NCI-H524 (cell line): ENCODE measurements around the gene MOGAT2.
"Not testable (repeated sequence)": the region's sequence is repeated elsewhere in the genome, so short reads cannot be mapped to it uniquely, and the experiment has no call there.

Source experiments
- DNase-seq, 2 experiments: peaks; one replicate each; lab custom pipeline; 2025; lab: John Stamatoyannopoulos, UW

Gene MOGAT2

DNA sequence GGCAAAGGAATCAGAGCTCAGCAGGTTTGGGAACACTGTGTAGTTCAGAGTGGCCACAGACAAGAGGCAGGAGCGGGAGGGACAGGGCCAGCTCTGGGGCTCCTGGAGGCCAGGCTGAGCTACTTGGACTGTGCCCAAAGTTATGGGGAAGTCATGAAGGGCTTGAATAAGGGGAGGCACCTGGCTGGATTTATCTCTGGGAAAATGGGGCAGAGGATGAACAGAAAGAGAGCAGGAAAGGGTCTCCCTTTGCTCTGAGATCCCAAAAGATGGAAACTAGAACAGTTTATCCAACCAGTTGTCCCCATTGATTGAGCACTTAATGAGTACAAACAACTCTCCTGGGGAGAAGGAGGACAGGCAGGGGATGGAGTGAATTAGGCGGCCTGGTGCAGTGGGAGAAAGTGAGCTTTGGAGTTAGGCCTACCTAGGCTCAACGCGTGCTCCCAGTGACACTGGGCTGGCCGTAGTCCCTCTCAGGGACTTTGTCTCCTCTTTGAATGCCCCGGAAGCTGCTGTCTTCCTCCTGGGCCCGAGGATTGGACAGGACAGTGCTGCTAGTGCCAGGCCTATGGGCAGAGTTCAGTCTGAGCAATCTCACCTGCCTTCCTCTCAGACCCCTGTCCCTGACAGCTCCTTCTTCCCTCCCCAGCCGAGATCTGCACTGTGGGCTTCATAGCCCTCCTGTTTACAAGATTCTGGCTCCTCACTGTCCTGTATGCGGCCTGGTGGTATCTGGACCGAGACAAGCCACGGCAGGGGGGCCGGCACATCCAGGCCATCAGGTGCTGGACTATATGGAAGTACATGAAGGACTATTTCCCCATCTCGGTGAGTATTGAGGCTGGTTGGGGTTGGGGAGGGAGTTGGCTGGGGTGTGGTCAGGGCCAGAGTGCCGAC lies 2.0 kb downstream of the MOGAT2 start:
- no peak for DNase-seq

DNA sequence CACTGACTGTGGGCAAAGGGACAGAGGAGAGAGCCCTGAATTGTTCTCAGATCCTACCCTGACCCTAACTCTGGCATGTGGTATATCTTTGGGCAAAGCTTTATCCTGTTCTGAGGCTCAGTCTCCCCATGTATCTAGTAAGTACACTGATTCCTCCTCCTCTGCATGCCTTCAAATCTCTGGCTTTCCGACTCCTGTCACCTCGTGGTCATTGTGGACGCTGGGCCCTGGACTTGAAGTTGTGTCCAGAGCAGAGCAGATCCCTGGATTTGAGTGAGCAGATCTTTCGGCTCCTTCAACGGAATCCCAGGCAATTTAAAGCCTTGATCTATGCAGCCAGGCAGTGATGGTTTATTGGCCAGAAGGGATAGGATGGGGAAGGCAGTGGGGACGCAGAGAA lies 3.0 kb downstream of the MOGAT2 start:
- no peak for DNase-seq

DNA sequence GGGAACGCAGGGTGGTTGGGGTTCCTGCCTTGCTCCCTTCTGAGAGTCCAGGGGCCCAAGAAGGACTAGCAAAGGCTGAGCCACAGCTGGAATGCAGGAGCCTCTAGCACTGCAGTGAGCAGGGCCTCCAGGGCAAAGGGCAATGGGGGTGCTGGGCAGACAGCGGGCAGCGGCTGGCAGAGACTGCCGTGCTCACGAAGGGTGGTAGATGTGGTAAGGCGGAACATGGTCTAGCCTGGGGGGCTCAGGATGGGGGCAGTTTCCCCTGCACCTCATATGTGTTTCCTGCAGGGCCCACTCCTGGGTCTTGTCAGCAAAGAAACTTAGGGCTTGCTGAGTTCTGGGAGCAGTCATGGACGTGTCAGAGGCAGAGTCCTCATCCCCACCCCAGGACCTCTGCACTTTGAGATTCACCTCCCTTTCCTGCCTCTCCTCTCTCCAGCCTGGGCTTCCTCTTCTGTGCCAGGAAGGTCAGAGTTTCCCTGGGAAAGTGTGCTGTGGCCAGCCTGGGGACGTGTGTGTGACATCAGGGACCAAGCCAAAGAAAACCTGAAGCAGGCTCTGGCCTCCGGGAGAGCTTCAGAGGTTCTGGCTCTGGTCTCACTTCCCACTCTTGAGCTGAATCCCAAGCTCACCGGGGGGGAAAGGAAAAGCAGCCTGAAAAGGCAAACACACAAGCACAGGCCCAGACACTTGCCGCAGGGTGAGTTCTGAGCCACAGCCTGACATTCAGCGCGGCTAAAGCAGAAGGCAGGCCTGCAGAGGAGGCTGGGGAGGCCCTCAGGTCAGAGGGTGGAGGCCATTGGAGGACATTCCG lies 4.4 kb downstream of the MOGAT2 start:
- DNase-seq: no peak

DNA sequence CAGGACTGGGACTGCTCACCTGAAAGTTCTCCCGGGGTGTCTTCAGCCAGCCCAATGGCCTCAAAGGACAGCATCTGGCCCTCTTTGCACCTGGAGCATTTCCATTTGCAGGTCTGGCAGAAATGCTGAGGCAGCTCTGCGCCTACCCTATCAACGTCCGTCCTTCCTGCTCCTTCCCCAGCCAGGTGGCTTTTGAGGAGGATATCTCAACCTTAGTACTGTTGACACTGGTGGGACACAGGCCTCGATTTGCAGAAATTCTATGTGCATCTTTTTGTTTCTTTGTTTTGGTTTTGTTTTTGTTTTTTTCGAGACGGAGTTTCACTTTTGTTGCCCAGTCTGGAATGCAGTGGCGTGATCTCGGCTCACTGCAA lies 5.0 kb downstream of the MOGAT2 start:
- DNase-seq: no peak

DNA sequence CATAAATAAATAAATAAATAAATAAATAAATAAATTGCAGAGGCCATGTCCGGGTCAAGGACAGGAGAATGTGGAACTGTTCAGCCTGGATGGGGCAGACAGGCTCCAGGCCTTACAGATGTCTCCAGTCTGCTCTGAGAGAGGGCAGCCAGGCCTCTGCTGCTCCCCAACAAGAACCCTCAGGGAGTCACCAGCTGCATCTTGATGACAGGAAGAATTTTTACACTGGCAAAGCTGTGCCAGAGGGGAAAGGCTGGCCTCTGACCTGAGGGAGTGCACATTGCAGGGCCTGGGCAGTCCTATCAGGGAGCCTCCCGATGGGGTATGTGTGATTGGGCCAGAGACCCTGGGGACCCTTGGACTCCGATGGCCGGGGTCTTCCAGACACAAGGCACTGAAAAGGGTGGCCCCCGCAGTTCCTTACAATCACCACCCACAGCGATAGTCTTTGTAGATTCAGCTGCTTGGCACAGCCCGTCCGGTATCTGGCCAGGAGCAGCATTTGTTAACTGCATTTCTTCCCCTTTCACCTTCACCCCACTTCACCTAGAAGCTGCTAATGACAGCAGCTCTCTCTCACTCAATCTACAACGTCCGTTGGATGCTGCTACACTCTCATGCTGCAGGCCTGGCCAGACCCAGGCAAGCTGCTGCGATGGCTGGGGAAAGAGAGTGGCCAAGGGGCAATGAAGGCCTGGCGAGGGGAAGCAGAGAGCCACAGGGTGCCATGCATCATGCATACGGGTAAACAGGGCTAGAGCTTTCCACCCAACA lies 8.1 kb downstream of the MOGAT2 start:
- no peak for DNase-seq

DNA sequence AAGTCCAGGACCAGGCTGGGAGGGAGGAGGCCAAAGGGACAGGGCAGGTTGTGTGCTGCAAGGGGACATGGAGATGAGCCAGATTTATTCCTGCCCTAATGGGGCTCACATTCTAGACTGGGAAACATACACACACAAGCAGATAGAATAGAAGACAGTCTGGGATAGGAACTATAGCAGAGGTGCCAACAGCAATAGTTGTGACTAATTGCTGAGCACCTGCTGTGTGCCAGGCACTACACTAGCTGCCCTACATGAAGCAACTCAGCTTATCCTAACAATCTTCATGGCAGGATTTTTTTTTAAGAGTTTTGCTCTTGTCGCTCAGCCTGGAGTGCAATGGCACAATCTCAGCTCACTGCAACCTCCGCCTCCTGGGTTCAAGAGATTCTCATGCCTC lies 11.4 kb downstream of the MOGAT2 start:
- no peak for DNase-seq

DNA sequence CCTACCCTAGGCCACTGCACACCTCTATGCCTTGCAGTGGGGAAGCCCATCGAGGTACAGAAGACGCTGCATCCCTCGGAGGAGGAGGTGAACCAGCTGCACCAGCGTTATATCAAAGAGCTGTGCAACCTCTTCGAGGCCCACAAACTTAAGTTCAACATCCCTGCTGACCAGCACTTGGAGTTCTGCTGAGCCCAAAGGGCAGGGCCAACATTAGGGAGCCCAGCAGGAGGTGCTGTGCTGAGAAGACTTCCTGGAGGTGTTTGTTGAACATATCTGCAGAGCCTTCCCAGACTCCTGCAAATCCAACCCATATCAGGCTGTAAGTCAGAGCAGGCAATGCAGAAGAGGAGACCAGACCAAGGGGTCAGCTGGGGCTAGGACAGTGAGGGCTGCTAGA lies 13.5 kb downstream of the MOGAT2 start:
- no peak for DNase-seq

DNA sequence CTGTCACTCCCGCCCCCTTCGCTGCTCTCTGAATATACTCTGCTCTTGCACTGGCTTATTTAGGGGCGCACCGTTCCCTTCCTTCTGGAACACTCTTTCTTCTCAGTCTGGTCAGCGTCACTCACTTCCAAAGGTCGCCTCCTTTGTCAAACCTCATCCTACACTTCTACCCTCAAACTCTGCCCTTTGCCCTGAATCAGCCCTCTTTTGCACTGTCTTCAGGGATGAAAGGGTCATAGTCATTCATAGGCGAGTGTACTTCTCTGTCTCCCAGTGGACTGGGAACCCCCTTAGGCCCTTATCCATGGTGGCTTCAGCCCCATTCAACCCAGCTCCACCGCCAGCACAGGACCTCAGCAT lies 15.4 kb downstream of the MOGAT2 start:
- DNase-seq: no peak

DNA sequence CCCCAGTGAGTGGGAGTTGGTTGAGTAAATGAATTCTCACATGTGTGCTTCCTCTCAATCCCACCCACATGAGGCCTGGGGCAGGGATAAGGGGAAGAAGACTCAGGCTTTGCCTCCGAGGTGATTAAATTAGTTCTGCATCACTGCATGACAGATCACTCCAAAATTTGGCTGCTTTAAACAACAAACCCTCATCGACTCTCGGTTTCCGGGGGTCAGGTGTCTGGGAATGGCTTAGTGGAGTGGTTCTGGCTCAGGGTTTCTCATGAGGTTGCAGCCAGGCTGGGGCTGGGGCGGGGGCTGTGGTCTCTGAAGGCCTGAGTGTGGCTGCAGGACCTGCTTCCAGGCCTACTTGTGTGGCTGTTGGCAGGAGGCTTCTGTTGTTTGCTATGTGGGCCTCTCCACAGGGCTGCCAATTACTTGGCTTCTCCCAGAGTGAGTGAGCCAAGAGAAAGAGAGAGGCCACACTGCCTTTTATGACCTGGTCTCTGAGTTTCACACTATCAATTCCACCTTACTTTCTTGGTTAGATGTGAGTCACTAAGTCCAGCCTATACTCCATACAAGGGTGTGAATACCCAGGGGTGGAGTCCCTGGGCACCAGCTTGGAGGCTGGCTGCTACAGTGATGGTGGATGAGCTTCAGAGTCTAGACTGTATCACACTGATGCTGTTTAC lies 15.9 kb downstream of the MOGAT2 start:
- DNase-seq: no peak

DNA sequence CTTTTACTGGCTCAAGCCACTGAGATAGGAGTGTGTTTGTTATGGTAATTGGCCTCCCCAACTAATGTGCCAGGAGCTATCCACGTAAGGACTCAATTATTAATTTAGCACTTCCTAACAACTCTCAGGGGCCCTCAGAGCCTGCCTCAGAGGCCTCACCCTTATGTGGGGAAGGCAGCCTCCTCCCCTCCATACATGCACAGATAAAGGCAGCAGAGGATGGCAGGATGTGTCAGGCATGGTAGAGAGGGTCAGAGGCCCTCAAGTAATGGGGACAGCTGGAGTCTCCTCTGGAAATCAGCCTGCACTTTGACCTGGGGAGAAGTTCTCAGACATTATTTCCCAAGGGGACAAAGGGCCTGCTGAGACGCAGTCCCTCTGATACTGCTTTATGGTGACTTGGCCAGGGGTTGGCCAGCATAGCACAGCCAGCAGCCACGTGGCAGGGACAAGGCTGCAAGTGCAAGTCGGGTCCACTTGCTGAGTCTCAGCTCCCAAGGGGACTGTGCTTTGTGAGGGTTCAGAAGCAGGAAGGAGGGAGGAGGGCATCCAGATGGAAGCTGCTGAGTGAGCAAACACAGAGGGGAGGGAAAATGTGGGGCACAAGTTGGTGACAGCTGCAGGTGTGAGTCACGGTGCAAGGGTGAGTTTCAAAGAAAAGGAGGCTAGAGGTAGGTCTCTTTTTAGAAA lies 17.0 kb downstream of the MOGAT2 start:
- peak in 1 of 2 experiments; percentile 47 for DNase-seq

DNA sequence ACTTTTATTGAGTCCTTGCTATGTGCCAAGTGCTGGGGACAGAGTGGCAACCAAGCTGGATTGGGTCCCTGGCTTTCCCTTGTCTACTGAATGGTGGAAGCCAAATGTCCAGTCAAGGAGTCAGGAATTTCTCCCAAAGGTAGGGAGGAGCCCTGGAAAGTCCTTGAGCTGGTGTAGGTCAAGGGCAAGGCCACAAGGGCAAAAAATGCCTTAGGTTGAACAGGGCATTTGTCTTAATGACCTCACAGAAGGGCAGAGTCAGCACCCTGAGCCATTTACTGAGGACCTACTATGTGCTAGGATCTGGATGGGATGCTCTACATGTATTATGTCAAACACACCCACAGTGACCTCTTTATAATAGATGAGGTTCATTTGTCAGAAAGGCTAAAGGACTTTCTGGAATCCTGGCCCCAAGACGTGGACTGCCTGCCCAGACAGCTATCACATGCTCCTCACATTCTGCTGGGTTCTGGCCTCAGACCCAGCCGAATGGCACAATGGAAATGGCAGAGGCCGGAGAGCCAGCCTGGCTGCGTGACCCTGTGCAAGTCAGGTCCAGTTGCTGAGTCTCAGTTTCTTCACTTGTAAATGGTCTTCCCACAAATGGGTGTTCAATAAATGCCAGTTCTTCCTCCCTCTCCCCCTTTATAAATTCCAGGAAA lies 17.7 kb downstream of the MOGAT2 start:
- no peak for DNase-seq

DNA sequence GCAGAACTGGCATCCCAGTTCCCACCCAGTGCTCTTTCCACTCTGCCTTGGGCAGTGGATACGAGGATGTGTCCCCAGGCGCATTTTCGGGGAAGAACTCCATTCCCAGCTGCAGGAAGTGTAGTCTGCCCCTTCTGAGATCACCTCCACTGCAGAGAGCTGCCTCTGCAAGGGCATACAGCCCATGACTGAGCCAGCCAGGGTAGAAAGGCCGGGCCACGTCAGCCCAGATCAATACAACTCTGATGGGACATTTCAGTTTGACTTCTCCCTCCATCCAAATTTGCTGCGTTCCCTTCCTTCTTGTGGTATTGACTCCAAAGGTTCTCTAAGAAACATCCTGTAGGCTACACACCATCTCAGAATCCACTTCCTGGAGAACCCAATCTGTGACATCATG lies 19.7 kb downstream of the MOGAT2 start:
- DNase-seq: no peak

DNA sequence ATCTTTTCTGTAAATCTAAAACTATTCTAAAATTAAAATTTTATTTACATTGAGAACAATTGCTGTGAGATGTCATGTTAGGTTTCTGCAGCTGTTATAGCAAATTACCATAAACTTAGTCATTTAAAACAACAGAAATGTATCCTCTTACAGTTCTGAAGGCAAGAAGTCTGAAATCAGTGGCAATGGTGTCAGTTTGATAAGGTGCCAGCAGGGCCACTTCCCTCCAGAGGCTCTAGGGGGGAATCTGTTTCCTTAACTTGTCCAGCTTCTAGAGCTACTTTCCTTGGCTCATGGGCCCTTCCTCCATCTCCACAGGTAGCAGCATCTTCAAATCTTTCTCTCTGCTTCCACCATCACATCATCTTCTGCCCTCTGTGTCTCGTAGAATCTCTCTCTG lies 23.0 kb downstream of the MOGAT2 start:
- DNase-seq: no peak

DNA sequence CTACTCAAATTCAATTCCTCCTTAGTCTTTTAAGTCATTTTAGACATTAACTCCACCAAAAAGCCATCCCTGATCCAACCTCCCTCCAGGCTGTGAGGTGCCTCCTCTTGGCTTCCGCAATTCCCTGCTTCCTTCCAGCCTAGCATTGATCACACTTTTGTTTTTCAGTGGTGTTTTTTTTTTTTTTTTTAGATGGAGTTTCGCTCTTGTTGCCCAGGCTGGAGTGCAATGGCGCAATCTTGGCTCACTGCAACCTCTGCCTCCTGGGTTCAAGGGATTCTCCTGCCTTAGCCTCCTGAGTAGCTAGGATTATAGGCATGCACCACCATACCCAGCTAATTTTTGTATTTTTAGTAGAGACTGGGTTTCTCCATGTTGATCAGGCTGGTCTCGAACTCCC lies 25.5 kb downstream of the MOGAT2 start:
- not testable (repeated sequence) for DNase-seq

DNA sequence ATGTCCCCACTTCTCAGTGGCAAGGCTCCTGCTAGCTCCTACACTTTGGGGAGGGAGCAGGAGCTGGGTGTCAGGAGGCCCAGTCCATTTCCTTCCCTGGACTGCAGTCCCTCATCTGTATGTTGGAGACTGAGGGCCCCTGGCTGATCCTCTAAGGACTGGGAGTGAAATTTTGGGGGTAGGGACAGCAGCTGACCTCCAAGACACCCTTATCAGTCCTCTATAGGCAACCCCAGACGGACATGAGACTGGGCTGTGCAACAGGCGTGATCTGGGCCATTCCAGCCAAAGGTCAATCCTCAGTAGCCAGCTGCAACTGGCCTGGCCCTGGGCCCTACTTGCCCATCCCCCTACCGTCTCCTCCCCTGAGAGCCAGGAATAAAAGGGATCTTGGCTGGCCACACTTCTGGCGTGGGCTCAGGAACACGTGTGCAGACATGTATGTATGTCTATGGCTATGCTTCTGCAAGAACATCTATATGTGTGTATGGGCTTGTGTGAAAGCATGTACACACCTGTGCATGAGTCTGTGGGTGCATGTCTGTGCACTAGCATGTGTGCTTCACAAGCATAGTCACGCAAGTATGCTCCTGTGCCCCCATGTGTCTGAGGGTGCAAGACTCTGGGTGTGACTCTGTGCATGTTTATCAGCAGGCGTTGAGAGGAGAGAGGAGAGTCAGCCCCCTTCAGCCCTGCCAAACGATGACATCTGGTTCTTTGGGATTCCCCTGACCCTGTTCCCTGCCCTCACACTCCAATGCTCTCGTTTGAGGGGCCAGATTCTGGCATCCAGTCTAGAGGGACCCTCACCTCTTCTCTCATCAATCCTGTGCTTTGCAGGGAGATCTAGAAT lies 26.3 kb downstream of the MOGAT2 start:
- DNase-seq: no peak

DNA sequence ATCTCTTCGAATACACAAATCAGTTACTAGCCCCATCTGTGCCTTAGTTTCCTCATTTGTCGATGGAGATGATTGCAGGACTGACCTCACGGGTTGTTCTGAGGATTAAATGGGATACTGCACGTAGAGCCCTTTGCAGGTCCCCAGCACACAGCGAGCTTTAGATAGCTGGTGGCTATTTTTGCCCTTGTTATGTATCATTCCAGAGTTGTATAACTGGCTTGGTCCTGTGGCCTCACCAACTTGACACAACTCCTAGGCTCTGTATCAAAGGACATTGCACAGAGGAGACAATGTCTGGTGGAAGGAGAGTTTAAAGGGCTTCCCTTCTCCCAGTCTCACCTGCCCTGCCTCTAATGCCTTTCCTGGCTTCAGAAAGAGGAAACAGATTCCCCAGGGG lies 28.2 kb downstream of the MOGAT2 start:
- DNase-seq: no peak

DNA sequence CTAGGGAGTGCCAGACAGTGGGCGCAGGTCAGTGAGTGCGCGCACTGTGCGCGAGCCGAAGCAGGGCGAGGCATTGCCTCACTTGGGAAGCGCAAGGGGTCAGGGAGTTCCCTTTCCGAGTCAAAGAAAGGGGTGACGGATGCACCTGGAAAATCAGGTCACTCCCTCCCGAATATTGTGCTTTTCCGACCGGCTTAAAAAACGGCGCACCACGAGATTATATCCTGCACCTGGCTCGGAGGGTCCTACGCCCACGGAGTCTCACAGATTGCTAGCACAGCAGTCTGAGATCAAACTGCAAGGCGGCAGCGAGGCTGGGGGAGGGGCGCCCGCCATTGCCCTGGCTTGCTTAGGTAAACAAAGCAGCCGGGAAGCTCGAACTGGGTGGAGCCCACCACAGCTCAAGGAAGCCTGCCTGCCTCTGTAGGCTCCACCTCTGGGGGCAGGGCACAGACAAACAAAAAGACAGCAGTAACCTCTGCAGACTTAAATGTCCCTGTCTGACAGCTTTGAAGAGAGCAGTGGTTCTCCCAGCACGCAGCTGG lies 31.2 kb downstream of the MOGAT2 start:
- DNase-seq: not testable (repeated sequence)

DNA sequence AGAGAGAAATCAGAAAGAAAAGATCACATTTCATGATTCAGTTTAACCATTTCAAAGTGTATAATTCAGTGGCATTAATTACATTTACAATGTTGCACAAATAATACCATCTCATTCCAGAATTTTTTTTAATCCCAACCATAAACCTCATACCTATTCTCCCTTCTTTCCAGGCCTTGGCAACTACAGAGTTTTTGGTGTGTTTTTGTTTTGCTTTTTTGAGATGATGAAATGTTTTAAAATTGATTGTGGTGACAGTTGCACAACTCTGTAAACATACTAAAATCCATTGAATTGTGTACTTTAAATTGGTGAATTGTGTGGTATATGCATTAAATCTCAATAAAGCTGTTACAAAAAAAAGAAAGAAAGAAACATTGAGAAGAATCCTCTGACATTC lies 37.3 kb downstream of the MOGAT2 start:
- not testable (repeated sequence) for DNase-seq

DNA sequence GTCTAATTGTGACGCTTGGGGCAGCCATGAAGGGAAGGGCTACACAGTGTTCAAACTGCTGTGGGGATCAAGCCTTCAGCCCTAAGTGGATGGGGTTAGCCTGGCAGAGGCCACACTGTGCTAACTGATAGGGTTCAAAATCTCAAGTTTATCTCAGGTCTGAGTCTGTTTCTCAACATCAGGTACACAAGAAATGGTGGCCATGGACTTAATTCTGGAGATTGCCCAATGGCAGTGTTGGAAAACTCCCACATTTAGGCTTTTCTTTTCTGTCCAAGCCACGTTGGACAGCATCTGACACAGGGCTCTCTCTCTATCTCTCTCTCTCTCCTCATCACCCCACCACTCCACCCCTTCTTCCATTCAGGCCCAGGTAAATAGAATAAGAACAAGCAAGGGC lies 40.0 kb downstream of the MOGAT2 start:
- DNase-seq: no peak

DNA sequence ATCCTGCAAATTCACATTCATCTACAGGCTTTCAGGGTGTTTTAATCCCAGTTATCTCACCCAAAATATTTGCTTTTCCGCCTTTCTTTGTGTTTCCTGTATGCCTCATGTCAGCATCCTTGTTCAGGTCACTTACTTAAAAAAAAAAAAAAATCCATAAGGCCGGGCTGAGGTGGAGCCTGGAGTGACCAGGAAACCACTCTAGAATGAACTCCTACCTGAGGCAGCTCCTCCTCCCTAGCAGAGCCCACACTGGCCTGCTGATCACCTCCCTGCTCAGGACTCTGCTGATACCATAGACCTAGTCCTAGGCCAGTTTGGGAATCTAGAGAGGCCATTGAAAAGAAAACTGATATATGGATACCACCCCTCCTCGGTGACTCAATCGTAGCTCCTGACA lies 42.2 kb downstream of the MOGAT2 start:
- no peak for DNase-seq
